ENCODE data around the gene NT5M. TPM values are rescaled to one million over a fixed set of nuclear protein-coding genes. Genes with fewer than 3 reads are reported as not detected.

NT5M gene
- total RNA-seq, 1 donor from 2014 or later: 1.5 TPM

DNA sequence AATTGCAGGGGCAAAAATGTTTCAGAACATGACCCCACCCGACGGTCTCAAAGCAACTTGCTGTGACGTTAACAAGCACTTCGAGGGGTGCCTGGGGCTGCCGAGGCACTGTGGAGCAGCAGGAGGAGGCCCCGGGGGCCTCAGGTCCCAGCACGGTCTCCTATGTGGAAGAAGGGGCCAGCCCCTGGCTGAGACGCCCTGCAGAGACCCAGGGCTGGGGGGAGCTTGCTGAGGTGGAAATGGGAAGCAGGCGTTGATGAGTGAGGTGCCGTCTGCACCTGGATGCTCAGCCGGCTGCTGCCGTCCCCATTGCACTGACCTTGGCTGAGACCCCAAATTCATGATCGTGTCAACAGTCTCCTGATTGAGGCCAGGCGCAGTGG, 46.5 kb downstream of the NT5M start:
- no peaks in the 10 kb centered on the region for H4K20me1 ChIP-seq (ENCODE audit: insufficient read depth, low read length)
- H3K27me3 ChIP-seq (ENCODE audit: insufficient read depth, low read length): no peaks in the 10 kb centered on the region
- H3K9me3 ChIP-seq (ENCODE audit: insufficient read depth, low read depth, low read length): no peaks in the 10 kb centered on the region
- Mint-ChIP-seq H3K9me3 (ENCODE audit: unreplicated experiment) (no peaks in the 10 kb centered on the region), H3K4me1 (ENCODE audit: low read depth, unreplicated experiment) (peaks cover 7% of the 10 kb centered on the region), H3K36me3 (ENCODE audit: low read depth, unreplicated experiment) (peaks cover 3% of the 10 kb centered on the region), H3K27me3 (ENCODE audit: low read depth, unreplicated experiment) (peaks cover 10% of the 10 kb centered on the region), H3K27ac (ENCODE audit: unreplicated experiment) (no peak overlapping the region), H3K4me3 (ENCODE audit: unreplicated experiment) (no peak overlapping the region)
- no peak overlapping the region for H2AFZ ChIP-seq (ENCODE audit: low read depth, low read length)
- FAIRE-seq (no peak), DNase-seq (ENCODE audit: low read depth) (no peak)
- no peaks in the 10 kb centered on the region for H3K36me3 ChIP-seq (ENCODE audit: insufficient read depth, low read length)
- no peak overlapping the region for H3K9ac ChIP-seq (ENCODE audit: low read length)
- TF ChIP-seq, protein P1, sequence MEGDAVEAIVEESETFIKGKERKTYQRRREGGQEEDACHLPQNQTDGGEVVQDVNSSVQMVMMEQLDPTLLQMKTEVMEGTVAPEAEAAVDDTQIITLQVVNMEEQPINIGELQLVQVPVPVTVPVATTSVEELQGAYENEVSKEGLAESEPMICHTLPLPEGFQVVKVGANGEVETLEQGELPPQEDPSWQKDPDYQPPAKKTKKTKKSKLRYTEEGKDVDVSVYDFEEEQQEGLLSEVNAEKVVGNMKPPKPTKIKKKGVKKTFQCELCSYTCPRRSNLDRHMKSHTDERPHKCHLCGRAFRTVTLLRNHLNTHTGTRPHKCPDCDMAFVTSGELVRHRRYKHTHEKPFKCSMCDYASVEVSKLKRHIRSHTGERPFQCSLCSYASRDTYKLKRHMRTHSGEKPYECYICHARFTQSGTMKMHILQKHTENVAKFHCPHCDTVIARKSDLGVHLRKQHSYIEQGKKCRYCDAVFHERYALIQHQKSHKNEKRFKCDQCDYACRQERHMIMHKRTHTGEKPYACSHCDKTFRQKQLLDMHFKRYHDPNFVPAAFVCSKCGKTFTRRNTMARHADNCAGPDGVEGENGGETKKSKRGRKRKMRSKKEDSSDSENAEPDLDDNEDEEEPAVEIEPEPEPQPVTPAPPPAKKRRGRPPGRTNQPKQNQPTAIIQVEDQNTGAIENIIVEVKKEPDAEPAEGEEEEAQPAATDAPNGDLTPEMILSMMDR (IDR thresholded peaks at IDR 0.05; ENCODE audit: insufficient read depth, low read depth, low read length): no peak
- no peak for TF ChIP-seq EZH2 (IDR thresholded peaks at IDR 0.05; ENCODE audit: insufficient read depth, low read length)
- H3K4me1 ChIP-seq (ENCODE audit: insufficient read depth, low read length): peaks cover 13% of the 10 kb centered on the region
- no peak overlapping the region for H3K4me2 ChIP-seq (ENCODE audit: low read length)
- H3K79me2 ChIP-seq (ENCODE audit: insufficient read depth, low read length): no peaks in the 10 kb centered on the region
- H3K27ac ChIP-seq (ENCODE audit: low read depth, low read length): no peak overlapping the region
- H3K4me3 ChIP-seq (ENCODE audit: insufficient read depth, low read depth, low read length): no peak overlapping the region

DNA sequence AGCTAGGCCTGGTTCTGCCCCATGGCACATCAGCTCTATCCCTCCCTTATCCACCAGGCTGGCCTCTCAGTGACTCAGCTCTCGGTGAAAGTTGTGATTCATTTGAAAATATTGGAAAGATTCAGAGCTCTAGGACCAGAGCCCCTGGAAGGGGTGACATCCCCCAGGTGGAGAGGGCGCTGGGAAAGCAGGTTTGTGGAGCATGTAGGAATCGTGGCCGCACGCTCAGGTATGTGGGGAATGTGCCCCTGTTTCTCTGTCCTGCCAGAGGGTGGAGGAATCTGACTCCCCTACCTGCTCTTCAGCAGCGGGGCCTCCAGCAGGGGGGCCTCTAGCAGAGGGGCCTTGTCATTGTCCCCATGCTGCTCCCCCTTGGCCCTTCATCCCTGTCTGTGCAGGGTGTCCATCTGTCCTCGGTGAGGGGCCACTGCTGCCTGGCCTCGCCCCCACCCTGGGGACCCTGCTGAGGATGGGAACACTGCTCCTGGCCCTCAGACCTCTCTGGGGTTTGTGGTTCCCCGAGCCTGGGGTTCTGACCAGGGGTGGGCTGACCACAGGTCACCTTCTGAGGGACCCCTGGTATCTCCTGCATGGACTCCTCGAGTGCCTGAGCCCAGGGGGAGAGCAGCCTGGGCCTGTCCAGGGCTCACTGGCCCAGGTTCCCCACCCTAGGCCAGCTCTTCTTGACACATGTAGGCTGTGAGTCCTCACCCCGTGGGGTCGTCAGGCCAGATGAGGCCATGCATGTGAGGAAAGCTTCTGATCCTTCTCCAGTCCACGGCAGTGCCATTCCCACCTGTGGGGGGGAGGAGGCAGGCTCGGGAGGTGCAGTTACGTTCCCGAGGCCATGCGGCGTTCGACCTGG, 47.5 kb downstream of the NT5M start:
- Mint-ChIP-seq H3K27me3 (ENCODE audit: low read depth, unreplicated experiment) (peaks cover 18% of the 10 kb centered on the region), H3K36me3 (ENCODE audit: low read depth, unreplicated experiment) (peaks cover 3% of the 10 kb centered on the region), H3K27ac (ENCODE audit: unreplicated experiment) (no peak overlapping the region), H3K4me1 (ENCODE audit: low read depth, unreplicated experiment) (peaks cover 7% of the 10 kb centered on the region), H3K4me3 (ENCODE audit: unreplicated experiment) (peak overlapping the region; percentile 12), H3K9me3 (ENCODE audit: unreplicated experiment) (no peaks in the 10 kb centered on the region)
- FAIRE-seq (no peak), DNase-seq (ENCODE audit: low read depth) (peak; percentile 25)
- H3K9ac ChIP-seq (ENCODE audit: low read length): no peak overlapping the region
- TF ChIP-seq, protein P1 (IDR thresholded peaks at IDR 0.05; ENCODE audit: insufficient read depth, low read depth, low read length): no peak
- no peak for TF ChIP-seq EZH2 (IDR thresholded peaks at IDR 0.05; ENCODE audit: insufficient read depth, low read length)
- H4K20me1 ChIP-seq (ENCODE audit: insufficient read depth, low read length): peaks cover 3% of the 10 kb centered on the region
- no peak overlapping the region for H3K4me3 ChIP-seq (ENCODE audit: insufficient read depth, low read depth, low read length)
- H3K4me2 ChIP-seq (ENCODE audit: low read length): no peak overlapping the region
- no peak overlapping the region for H2AFZ ChIP-seq (ENCODE audit: low read depth, low read length)
- peaks cover 13% of the 10 kb centered on the region for H3K4me1 ChIP-seq (ENCODE audit: insufficient read depth, low read length)
- no peak overlapping the region for H3K27ac ChIP-seq (ENCODE audit: low read depth, low read length)
- H3K79me2 ChIP-seq (ENCODE audit: insufficient read depth, low read length): no peaks in the 10 kb centered on the region
- no peaks in the 10 kb centered on the region for H3K36me3 ChIP-seq (ENCODE audit: insufficient read depth, low read length)
- H3K27me3 ChIP-seq (ENCODE audit: insufficient read depth, low read length): no peaks in the 10 kb centered on the region
- H3K9me3 ChIP-seq (ENCODE audit: insufficient read depth, low read depth, low read length): no peaks in the 10 kb centered on the region

DNA sequence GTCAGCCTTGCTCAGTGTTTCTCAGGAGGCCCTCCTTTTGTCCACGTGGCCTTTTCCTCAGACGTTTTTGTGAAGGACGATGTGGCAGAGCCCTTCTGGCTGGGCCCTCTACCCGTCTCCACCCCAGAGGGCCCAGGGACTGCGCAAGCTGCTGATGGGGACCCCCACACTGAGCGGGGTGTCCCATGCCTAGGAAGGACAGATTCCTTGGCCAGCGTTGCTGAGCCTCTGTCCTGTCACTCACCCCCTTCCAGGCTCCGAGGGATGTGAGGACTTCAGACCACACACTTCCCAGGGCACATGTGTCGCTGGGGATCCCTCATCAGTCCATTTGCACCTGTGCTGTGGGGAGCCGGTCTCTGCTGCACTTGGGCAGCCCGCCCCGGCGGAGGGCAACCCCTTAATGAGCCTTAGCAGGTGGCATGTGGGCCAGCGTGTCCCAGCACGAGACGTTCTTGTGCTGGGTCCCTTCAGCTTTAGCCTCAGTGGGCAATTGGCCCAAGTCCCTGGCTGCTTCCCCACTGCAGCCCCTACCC, 48.3 kb downstream of the NT5M start:
- Histone ChIP-seq H4K20me1 (ENCODE audit: insufficient read depth, low read length) (peaks cover 3% of the 10 kb centered on the region), H3K79me2 (ENCODE audit: insufficient read depth, low read length) (no peaks in the 10 kb centered on the region), H3K9me3 (ENCODE audit: insufficient read depth, low read depth, low read length) (no peaks in the 10 kb centered on the region), H3K9ac (ENCODE audit: low read length) (no peak overlapping the region), H3K4me2 (ENCODE audit: low read length) (no peak overlapping the region), H3K27ac (ENCODE audit: low read depth, low read length) (no peak overlapping the region), H3K27me3 (ENCODE audit: insufficient read depth, low read length) (no peaks in the 10 kb centered on the region), H2AFZ (ENCODE audit: low read depth, low read length) (no peak overlapping the region), H3K4me1 (ENCODE audit: insufficient read depth, low read length) (peaks cover 16% of the 10 kb centered on the region), H3K4me3 (ENCODE audit: insufficient read depth, low read depth, low read length) (no peak overlapping the region), H3K36me3 (ENCODE audit: insufficient read depth, low read length) (no peaks in the 10 kb centered on the region)
- TF ChIP-seq EZH2 (IDR thresholded peaks at IDR 0.05; ENCODE audit: insufficient read depth, low read length): no peak
- TF ChIP-seq, protein P1 (IDR thresholded peaks at IDR 0.05; ENCODE audit: insufficient read depth, low read depth, low read length): no peak
- Mint-ChIP-seq H3K27me3 (ENCODE audit: low read depth, unreplicated experiment) (peaks cover 19% of the 10 kb centered on the region), H3K4me1 (ENCODE audit: low read depth, unreplicated experiment) (peaks cover 7% of the 10 kb centered on the region), H3K9me3 (ENCODE audit: unreplicated experiment) (no peaks in the 10 kb centered on the region), H3K4me3 (ENCODE audit: unreplicated experiment) (no peak overlapping the region), H3K27ac (ENCODE audit: unreplicated experiment) (no peak overlapping the region), H3K36me3 (ENCODE audit: low read depth, unreplicated experiment) (peaks cover 3% of the 10 kb centered on the region)
- DNase-seq (ENCODE audit: low read depth) (no peak), FAIRE-seq (no peak)

All from astrocyte (in vitro differentiated cells and primary cell).